GM18951 (cell line): ENCODE results near the gene HSD3B1.
"Not testable (repeated sequence)": the region's sequence is repeated elsewhere in the genome, so short reads cannot be mapped to it uniquely, and the experiment has no call there.

Source experiments
- POLR2A ChIP-seq: IDR thresholded peaks from 4 replicates; pipeline ENCODE4 v1.6.1; 2011; ENCODE audit warnings: mild to moderate bottlenecking; ENCODE audit not compliant: insufficient read length, insufficient read depth; ENCODE audit errors: extremely low read depth
- in situ Hi-C: fragments of 300-500 bp; cut with MboI; formaldehyde crosslinking; loops from one replicate; pipeline ENCODE4 v1.12.0; 2022; ENCODE audit warnings: low sequenced_read_pairs, mixed read lengths, inconsistent platforms; ENCODE audit not compliant: unreplicated experiment

Gene HSD3B1

DNA sequence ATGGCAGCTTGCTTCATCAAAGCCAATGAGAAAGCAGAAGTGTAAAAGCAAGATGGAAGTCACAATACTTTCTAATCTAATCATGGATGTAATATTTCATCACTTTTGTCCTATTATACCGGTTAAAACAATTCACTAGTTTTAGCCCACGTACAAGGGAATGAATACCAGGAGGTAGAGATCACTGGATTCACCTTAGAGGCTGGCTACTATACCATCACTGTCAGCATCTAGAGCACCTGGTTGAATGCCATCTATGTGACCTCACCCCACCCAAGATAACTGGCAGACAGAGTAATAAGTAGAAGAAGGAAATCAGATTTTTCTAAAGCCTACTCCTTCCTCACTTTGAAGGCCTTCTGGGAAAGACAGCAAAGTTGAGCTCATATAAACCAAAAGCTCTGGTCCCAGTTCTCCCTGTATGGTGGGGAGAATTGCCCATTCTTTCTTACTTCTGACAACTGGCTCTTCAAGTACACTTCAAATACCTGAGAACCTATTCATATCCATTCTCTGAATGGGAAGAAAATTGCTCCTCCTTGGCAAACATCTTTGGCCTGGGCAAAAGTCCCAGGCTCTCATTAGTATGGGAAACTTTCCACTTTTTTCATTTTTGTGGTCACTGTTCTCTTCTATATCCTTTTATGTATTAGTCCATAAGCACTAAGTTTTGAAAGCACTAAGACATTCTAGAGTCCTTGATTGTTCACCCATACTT is 24.8 kb downstream of the HSD3B1 start:
- in situ Hi-C loops = no loop called here
- TF ChIP-seq POLR2A = no peak

DNA sequence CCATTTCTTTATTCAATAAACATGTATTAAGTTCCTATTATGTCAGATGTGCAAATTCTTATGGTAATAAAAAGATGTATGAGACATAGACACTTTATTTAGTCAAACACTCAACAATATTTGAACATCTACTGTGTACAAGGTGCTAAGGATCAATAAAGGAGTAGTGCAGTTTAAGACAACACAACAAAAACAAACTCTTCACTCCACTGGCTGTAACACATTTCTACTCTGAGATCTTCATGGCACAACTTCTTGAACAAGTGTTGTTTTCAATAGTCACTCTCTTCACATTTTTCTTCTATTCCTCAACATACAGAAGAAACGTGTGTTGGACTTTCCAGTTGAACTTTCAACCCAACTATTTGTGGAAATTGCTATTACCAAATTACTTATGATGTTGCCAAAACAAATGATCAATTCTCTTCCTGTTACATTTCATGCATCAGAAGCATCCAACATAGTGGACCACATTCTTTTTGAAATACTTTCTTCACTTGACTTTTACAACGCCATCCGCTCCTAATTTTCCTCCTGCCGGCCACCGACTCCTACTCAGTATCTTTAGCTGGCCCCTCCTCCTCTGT is 25.4 kb downstream of the HSD3B1 start:
- in situ Hi-C loops = no loop called here

GRCh38 chr1:119535381-119535780 is 28.4 kb downstream of the HSD3B1 start:
- in situ Hi-C loops = no loop called here
- TF ChIP-seq POLR2A = no peak

More for the DNA sequence above, 25.4 kb downstream of the HSD3B1 start:
- TF ChIP-seq POLR2A = no peak

DNA sequence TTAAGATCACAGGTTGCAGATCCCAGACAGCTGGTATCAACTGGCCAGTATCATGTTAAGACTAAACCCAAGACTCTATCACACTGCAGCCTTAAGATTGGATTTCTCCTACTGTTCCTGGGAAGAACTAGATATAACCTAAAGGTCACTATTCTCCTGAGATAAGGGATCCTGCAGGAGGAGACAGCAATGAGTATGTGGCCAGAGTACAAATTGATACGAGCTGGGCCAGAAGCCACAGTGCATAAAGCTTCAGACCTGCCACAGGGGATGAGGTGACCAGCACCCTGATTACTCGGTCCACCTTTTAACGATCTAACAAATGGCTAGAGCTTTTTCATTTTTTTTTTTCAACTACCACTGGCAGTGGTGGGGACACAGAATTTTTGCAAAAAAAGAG is 31.0 kb downstream of the HSD3B1 start:
- in situ Hi-C loops = no loop called here
- TF ChIP-seq POLR2A = no peak

DNA sequence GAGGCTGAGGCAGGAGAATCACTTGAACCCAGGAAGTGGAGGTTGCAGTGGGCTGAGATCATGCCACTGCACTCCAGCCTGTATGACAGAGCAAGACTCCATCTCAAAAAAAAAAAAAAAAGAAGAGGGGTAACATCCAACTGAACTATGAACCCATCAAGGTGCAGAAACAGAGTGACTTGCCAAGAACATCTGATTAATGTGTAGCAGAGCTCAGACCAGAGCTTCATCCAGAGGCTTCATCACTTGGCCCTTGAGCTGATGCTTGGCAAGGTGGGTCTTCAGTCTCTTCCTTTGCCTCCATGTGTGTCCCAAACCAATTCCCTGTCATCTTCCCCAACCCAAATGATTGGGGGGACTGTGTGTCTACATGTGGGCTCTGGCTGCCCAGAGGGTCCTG is 32.6 kb downstream of the HSD3B1 start:
- in situ Hi-C loops = no loop called here
- TF ChIP-seq POLR2A = no peak

DNA sequence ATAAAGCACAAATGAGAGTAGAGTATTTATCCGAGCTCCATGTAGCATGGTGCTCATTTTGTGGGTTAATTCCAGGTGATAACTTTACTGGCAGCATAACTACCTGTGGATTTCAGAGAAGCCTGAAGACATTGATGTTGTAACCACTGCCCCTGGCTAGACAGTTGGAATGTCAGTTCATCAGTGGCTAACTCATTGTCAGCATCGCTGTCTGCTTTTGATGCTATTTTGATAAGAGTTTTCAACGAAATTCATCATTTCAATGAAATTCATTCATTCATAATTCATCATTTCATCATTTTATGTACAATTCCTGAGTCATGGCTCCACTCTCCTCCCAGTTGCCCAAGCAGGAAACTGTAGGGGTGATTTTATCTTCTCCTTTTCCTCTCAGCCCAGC is 34.4 kb downstream of the HSD3B1 start:
- in situ Hi-C loops = no loop called here
- no peak for TF ChIP-seq POLR2A

DNA sequence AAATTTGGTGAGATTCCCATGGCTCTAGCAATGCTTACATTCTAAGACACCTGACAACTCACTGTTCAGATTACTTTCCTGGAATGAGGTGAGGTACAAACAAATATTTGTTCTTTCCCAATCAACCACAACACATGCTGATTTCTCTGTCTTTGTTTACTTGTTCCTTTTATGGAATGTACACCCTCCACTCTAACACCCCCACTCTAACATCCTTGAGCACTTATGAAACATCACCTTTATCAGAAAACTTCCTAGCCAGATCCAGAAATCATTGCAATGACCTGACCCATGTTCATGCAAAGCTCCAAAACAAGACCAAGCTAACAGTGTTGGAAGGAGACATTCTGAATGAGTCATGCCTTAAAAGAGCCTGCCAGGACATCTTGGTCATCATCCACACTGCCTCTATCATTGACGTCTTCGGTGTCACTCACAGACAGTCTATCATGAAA is 35.5 kb downstream of the HSD3B1 start:
- no peak for TF ChIP-seq POLR2A
- in situ Hi-C loops = no loop called here

- TF ChIP-seq POLR2A = no peak
- in situ Hi-C loops = no loop called here
These were observed 37.3 kb downstream of the HSD3B1 start for GRCh38 chr1:119544165-119544762.

GRCh38 chr1:119546641-119547040 is 39.6 kb downstream of the HSD3B1 start:
- no peak for TF ChIP-seq POLR2A
- in situ Hi-C loops = no loop called here

DNA sequence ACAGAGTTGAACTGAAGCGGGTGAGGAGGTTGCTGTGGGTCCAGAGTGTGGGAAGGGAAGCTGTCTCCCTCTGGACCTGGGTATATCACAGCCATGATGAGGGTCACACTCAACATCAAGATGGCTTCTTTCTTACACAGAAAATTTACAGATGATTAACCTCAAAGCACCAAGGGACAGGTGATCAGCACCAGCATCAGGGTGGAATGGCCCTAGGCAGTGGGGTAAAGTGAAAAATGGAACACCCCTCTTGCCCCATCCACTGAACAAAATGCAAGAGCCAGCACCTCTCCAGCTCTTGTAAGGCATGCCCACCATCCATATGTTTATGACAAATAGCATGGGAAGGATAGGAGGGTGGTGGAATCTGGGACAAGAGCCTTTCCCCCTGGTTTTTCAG is 40.3 kb downstream of the HSD3B1 start:
- TF ChIP-seq POLR2A = no peak
- in situ Hi-C loops = no loop called here

GRCh38 chr1:119547805-119548204 is 40.8 kb downstream of the HSD3B1 start:
- no peak for TF ChIP-seq POLR2A
- in situ Hi-C loops = no loop called here

DNA sequence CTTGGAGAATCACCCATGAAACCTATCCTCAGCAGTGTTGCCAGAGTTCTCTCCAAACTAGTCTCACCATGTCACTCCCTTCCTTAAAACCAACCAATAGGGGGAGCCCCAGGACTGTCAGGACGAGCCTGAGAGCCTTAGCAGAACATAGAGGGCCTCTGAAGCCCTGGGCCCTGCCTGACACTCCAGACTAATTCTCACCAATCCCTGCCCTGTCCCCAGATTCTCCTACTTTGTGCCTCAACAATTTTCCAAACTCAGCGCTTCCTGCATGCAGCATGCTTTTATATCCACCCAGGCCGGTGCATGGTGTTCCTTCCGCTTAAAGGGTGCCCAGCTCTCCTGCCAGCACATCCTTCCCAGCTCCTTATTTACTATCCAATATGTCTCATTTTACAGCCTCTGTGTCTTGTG is 42.7 kb downstream of the HSD3B1 start:
- in situ Hi-C loops = no loop called here

GRCh38 chr1:119550381-119550780 is 43.4 kb downstream of the HSD3B1 start:
- in situ Hi-C loops = no loop called here
- no peak for TF ChIP-seq POLR2A

More for the DNA sequence above, 42.7 kb downstream of the HSD3B1 start:
- no peak for TF ChIP-seq POLR2A

- in situ Hi-C loops = no loop called here
- no peak for TF ChIP-seq POLR2A
These were observed 44.2 kb downstream of the HSD3B1 start for GRCh38 chr1:119551218-119551617.

DNA sequence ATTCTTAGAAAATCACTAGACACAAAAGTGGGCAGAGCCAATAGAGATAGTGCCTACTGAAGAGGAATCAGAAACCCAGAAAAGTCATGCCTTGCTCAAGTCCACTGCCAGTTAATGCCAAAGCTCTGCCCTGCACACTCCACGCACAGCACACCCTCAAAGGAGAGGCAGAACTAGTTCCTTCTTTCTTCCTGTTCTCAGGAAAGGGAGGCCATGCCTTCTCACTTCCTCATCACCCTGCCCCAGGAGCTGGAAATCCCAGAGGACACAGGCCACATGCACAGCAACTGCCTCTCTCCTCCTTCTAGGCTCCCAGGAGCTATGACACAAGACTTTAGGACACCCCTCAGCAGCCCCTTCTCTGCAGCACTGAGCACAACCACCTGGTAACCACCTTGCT is 45.6 kb downstream of the HSD3B1 start:
- in situ Hi-C loops = not testable (repeated sequence)

DNA sequence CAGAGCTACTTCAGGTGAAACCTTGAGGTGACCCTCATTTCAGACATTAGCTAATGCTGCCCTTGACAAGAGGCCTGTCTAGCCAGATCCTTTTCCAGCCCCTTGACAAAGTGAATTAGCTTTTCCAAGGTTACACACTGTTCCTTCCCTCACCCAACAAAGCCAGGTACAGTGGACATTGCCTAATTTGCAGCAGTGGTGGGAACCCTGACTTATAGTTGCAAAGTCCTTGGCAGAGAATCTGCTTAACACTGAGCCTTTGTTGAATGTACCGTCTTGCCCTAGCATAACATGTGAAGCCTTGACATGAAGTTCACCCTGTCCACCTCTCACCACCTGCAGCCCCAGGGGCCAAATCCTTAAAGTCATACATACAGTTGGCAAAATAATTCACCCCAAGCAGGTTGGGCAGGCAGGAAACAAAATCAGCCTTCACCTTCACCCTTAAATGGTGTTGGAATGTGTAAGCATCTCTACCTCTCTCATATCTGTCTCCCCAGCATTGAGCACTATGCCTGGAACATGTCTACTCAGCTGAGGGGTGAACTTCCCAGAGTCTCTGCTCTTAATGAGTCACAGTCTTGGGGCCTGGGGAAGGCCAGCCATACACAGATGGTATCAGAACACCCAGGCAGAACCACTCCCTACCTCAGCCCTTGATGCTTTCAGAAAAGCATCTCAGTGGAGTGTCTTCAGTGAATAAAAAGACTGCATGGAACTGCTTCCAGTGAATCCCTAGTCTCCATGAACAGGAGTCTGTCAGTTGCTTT is 46.5 kb downstream of the HSD3B1 start:
- in situ Hi-C loops = not testable (repeated sequence)
